Fibroblast of lung (primary cell): ENCODE results near the gene OR2C3. TPM values are rescaled to one million over a fixed set of nuclear protein-coding genes. Genes with fewer than 3 reads are reported as not detected.

ENCODE experiments used
- DNase-seq, 2 donors: peaks; one replicate each; pipeline versions ENCODE4 v3.0.0 to v3.0.0-alpha.2; 2010; ENCODE audit warnings: low read depth in 2 of 2
- H2AFZ ChIP-seq: 2 replicates; pipeline ENCODE4 v1.5.1; 2012; ENCODE audit warnings: low read length, control low read depth, inconsistent platforms
- H3K27ac ChIP-seq: 2 replicates; pipeline ENCODE4 v1.5.1; 2011; ENCODE audit warnings: low read length, control low read depth; ENCODE audit not compliant: insufficient read depth
- H3K27me3 ChIP-seq: 2 replicates; pipeline ENCODE4 v1.5.1; 2011; ENCODE audit warnings: mild to moderate bottlenecking, low read length; ENCODE audit not compliant: control insufficient read depth, insufficient read depth
- H3K36me3 ChIP-seq: 2 replicates; pipeline ENCODE4 v1.5.1; 2011; ENCODE audit warnings: low read length; ENCODE audit not compliant: control insufficient read depth, insufficient read depth
- H3K4me1 ChIP-seq: 2 replicates; pipeline ENCODE4 v1.5.1; 2011; ENCODE audit warnings: low read length; ENCODE audit not compliant: control insufficient read depth, insufficient read depth; ENCODE audit errors: extremely low read depth
- H3K4me2 ChIP-seq: 2 replicates; pipeline ENCODE4 v1.5.1; 2011; ENCODE audit warnings: low read length, control low read depth; ENCODE audit not compliant: insufficient read depth; ENCODE audit errors: extremely low read depth
- H3K4me3 ChIP-seq, 4 experiments: fragments of 200-600 bp in 1 of 4; sonication (generic) in 1 of 4; replicated peaks in 1 of 4; 2 replicates each; pipeline ENCODE4 v1.5.1; 2011 to 2016; ENCODE audit warnings: low read length in 4 of 4, low read depth in 3 of 4, mild to moderate bottlenecking in 3 of 4, control low read depth in 2 of 4, inconsistent platforms in 1 of 4, mixed read lengths in 1 of 4; ENCODE audit not compliant: insufficient read depth in 1 of 4; ENCODE audit errors: control extremely low read depth in 1 of 4
- H3K79me2 ChIP-seq: 2 replicates; pipeline ENCODE4 v1.5.1; 2012; ENCODE audit warnings: mild to moderate bottlenecking, low read length, inconsistent platforms; ENCODE audit not compliant: control insufficient read depth, insufficient read depth
- H3K9ac ChIP-seq: 2 replicates; pipeline ENCODE4 v1.5.1; 2011; ENCODE audit warnings: mild to moderate bottlenecking, low read length, control low read depth; ENCODE audit not compliant: insufficient read depth
- H3K9me3 ChIP-seq: 2 replicates; pipeline ENCODE4 v1.5.1; 2012; ENCODE audit warnings: low read depth, low read length; ENCODE audit not compliant: control insufficient read depth, insufficient read depth
- H4K20me1 ChIP-seq: 2 replicates; pipeline ENCODE4 v1.5.1; 2011; ENCODE audit warnings: low read length; ENCODE audit not compliant: control insufficient read depth, insufficient read depth; ENCODE audit errors: extremely low read depth
- CTCF ChIP-seq, 2 donors: IDR thresholded peaks in 1 of 2; conservative IDR thresholded peaks in 1 of 2; 1 replicate in 1 of 2; 2 replicates in 1 of 2; pipeline ENCODE4 v1.5.1; 2011 to 2012; ENCODE audit warnings: low read length in 2 of 2, control low read depth in 1 of 2, inconsistent platforms in 1 of 2, low read depth in 1 of 2, mild to moderate bottlenecking in 1 of 2
- EZH2 ChIP-seq: IDR thresholded peaks from 2 replicates; pipeline ENCODE4 v1.5.1; 2012; ENCODE audit warnings: low read length, control low read depth, mild to moderate bottlenecking; ENCODE audit errors: missing control alignments
- polyA plus RNA-seq, 2 donors: library from polyadenylated mRNA; depleted of rRNA in 1 of 2; stranded (reverse) in 1 of 2; unstranded in 1 of 2; fragments of >200 nt; gene quantifications; 2 replicates each; pipeline ENCODE4 v1.2.1, GENCODE V29; 2011 to 2012; ENCODE audit warnings: missing spikeins in 1 of 2
- total RNA-seq: library from RNA; depleted of rRNA; stranded (reverse); fragments of >200 nt; gene quantifications from 2 replicates; pipeline ENCODE4 v1.2.1, GENCODE V29; 2014

Gene OR2C3
- total and polyA plus RNA-seq, 2 donors (not counting 1 experiment from before 2014, with no cell fraction given) = not detected

- H3K27me3 ChIP-seq = no peaks in the 10 kb centered on the region
- no peak overlapping the region for H2AFZ ChIP-seq
- DNase-seq = no peak
- TF ChIP-seq EZH2 (no peak), CTCF (conservative IDR thresholded peaks at IDR 0.05 in 1 of 2, IDR thresholded peaks at IDR 0.05 in 1 of 2; ENCODE audit: low read depth in 1 of 2, low read length in 2 of 2) (no peak)
- no peak overlapping the region for H3K27ac ChIP-seq
- no peaks in the 10 kb centered on the region for H3K9me3 ChIP-seq
- H4K20me1 ChIP-seq = no peaks in the 10 kb centered on the region
- no peaks in the 10 kb centered on the region for H3K36me3 ChIP-seq
- H3K9ac ChIP-seq = no peak overlapping the region
- H3K4me1 ChIP-seq = no peaks in the 10 kb centered on the region
- no peaks in the 10 kb centered on the region for H3K79me2 ChIP-seq
- H3K4me2 ChIP-seq = no peak overlapping the region
- no peak overlapping the region for H3K4me3 ChIP-seq
Measured at GRCh38 chr1:247574664-247575063, 38.4 kb upstream of the OR2C3 start.

GRCh38 chr1:247574236-247574635 is 38.0 kb upstream of the OR2C3 start:
- DNase-seq = no peak
- H3K9me3 ChIP-seq = no peaks in the 10 kb centered on the region
- no peak overlapping the region for H3K9ac ChIP-seq
- H3K4me3 ChIP-seq = no peak overlapping the region
- H3K79me2 ChIP-seq = no peaks in the 10 kb centered on the region
- H3K4me2 ChIP-seq = no peak overlapping the region
- H3K4me1 ChIP-seq = no peaks in the 10 kb centered on the region
- H3K27me3 ChIP-seq = no peaks in the 10 kb centered on the region
- no peak overlapping the region for H3K27ac ChIP-seq
- no peak for TF ChIP-seq CTCF (conservative IDR thresholded peaks at IDR 0.05 in 1 of 2, IDR thresholded peaks at IDR 0.05 in 1 of 2; ENCODE audit: low read depth in 1 of 2, low read length in 2 of 2)
- no peak for TF ChIP-seq EZH2
- H3K36me3 ChIP-seq = no peaks in the 10 kb centered on the region
- H2AFZ ChIP-seq = no peak overlapping the region
- H4K20me1 ChIP-seq = no peaks in the 10 kb centered on the region

GRCh38 chr1:247562198-247562597 is 26.0 kb upstream of the OR2C3 start:
- Histone ChIP-seq H3K27me3 (no peaks in the 10 kb centered on the region), H3K27ac (no peak overlapping the region), H3K4me2 (no peak overlapping the region), H3K79me2 (no peaks in the 10 kb centered on the region), H3K9me3 (no peaks in the 10 kb centered on the region), H3K9ac (no peak overlapping the region), H3K4me1 (no peaks in the 10 kb centered on the region), H3K36me3 (no peaks in the 10 kb centered on the region), H3K4me3 (no peak overlapping the region), H4K20me1 (no peaks in the 10 kb centered on the region), H2AFZ (no peak overlapping the region)
- DNase-seq = no peak
- TF ChIP-seq CTCF (conservative IDR thresholded peaks at IDR 0.05 in 1 of 2, IDR thresholded peaks at IDR 0.05 in 1 of 2; ENCODE audit: low read depth in 1 of 2, low read length in 2 of 2) = no peak
- no peak for TF ChIP-seq EZH2
